Left lobe of liver (tissue), 2 donors: Measurements from ENCODE around the gene TRIM8. TPM values are rescaled to one million over a fixed set of nuclear protein-coding genes. Genes with fewer than 3 reads are reported as not detected.
"Not testable (repeated sequence)": the region's sequence is repeated elsewhere in the genome, so short reads cannot be mapped to it uniquely, and the experiment has no call there.

Experiments used
- ATAC-seq: fragments of 200-7000 bp; cut with Tn5 transposase; one replicate; pipeline ENCODE4 v1.9.1; 2020; ENCODE audit warnings: mild to moderate bottlenecking, moderate library complexity
- DNase-seq: peaks from one replicate; pipeline ENCODE4 v3.0.0-alpha.2; 2020; ENCODE audit warnings: low spot score
- total RNA-seq: library from RNA; stranded (reverse); gene quantifications from one replicate; pipeline ENCODE4 v1.2.1, GENCODE V29; 2021
- donor health status: DM: no; HTN: no; CAD: no; lungs with moderate emphysema.
- donor health status: DM: no; HTN: yes; CAD: no.

The TRIM8 gene
- total RNA-seq, 1 donor from 2014 or later: 39.1 TPM

GRCh38 chr10:102683736-102684135, 39.5 kb downstream of the TRIM8 start:
- no peak for ATAC-seq
- DNase-seq: no peak

GRCh38 chr10:102691285-102692066, 47.2 kb downstream of the TRIM8 start:
- ATAC-seq: no peak
- DNase-seq: no peak

GRCh38 chr10:102695401-102695800, 51.1 kb downstream of the TRIM8 start:
- not testable (repeated sequence) for ATAC-seq, DNase-seq

GRCh38 chr10:102696736-102697135, 52.5 kb downstream of the TRIM8 start:
- ATAC-seq (no peak), DNase-seq (no peak)

GRCh38 chr10:102698894-102699293, 54.6 kb downstream of the TRIM8 start:
- ATAC-seq (no peak), DNase-seq (no peak)

- no peak for DNase-seq
- no peak for ATAC-seq
These were observed 57.0 kb downstream of the TRIM8 start for GRCh38 chr10:102701272-102701671.

- no peak for ATAC-seq
- no peak for DNase-seq
These were observed 57.5 kb downstream of the TRIM8 start for GRCh38 chr10:102701796-102702195.

- ATAC-seq (no peak), DNase-seq (no peak)
These were observed 58.5 kb downstream of the TRIM8 start for GRCh38 chr10:102702742-102703141.

- no peak for DNase-seq
- no peak for ATAC-seq
These were observed 60.6 kb downstream of the TRIM8 start for GRCh38 chr10:102704915-102705314.

- no peak for DNase-seq
These were observed 61.3 kb downstream of the TRIM8 start for GRCh38 chr10:102705531-102705930.

More at GRCh38 chr10:102705531-102705930, 61.3 kb downstream of the TRIM8 start:
- ATAC-seq: no peak

Other genes starting within 250 kb of the TRIM8 start
- 9.0 TPM for gene NFKB2, start 248.8 kb upstream of the TRIM8 start, total RNA-seq
- gene PSD, start 225.7 kb upstream of the TRIM8 start, total RNA-seq: 7.0 TPM
- 12.7 TPM for gene FBXL15, start 223.6 kb upstream of the TRIM8 start, total RNA-seq
- 23.4 TPM for gene CUEDC2, start 211.9 kb upstream of the TRIM8 start, total RNA-seq
- gene C10orf95, start 192.9 kb upstream of the TRIM8 start, total RNA-seq: not detected
- gene ACTR1A, start 141.8 kb upstream of the TRIM8 start, total RNA-seq: 25.5 TPM
- 6.8 TPM for gene SUFU, start 140.5 kb upstream of the TRIM8 start, total RNA-seq
- 2.5 TPM for gene ARL3, start 69.9 kb downstream of the TRIM8 start, total RNA-seq
- 25.5 TPM for gene SFXN2, start 70.2 kb downstream of the TRIM8 start, total RNA-seq
- gene WBP1L, start 99.5 kb downstream of the TRIM8 start, total RNA-seq: 33.0 TPM
- 3.7 TPM for gene CYP17A1, start 192.9 kb downstream of the TRIM8 start, total RNA-seq
- 17.0 TPM for gene BORCS7, start 209.8 kb downstream of the TRIM8 start, total RNA-seq
- gene AS3MT, start 225.0 kb downstream of the TRIM8 start, total RNA-seq: 7.5 TPM